Endothelial cell of umbilical vein (primary cell): Measurements from ENCODE around the gene DHRS2.
"Not testable (repeated sequence)": the region's sequence is repeated elsewhere in the genome, so short reads cannot be mapped to it uniquely, and the experiment has no call there.

ENCODE experiments used
- CTCF ChIP-seq, 2 donors: IDR thresholded peaks; 1 replicate in 1 of 2; 2 replicates in 1 of 2; pipeline ENCODE4 v1.5.1; 2011; ENCODE audit warnings: low read length in 2 of 2, mild to moderate bottlenecking in 2 of 2, moderate library complexity in 2 of 2, control low read depth in 1 of 2, inconsistent platforms in 1 of 2, low read depth in 1 of 2; ENCODE audit not compliant: insufficient read depth in 1 of 2; ENCODE audit errors: extremely low read depth in 1 of 2
- JUN ChIP-seq: IDR thresholded peaks from 2 replicates; pipeline ENCODE4 v1.6.1; 2011; ENCODE audit warnings: borderline replicate concordance, low read depth; ENCODE audit not compliant: insufficient read length, insufficient read depth
- POLR2A ChIP-seq: IDR thresholded peaks from 2 replicates; pipeline ENCODE4 v1.6.1; 2012; ENCODE audit warnings: low read depth, mild to moderate bottlenecking, control low read depth, low read length

DNA sequence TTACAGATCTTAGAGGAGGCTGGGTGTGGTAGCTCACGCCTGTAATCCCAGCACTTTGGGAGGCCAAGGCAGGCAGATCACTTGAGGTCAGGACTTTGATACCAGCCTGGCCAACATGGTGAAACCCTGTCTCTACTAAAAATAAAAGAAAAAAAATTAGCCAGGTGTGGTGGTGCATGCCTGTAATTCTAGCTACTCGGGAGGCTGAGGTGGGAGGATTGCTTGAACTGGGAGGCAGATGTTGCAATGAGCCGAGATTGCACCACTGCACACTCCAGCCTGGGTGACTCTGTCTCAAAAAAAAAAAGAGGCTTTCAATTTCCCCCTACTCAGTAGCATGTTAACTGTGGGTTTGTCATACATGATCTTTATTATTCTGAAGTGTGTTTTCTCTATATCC lies 42.0 kb upstream of the DHRS2 start:
- not testable (repeated sequence) for TF ChIP-seq CTCF (IDR thresholded peaks at IDR 0.05; ENCODE audit: extremely low read depth in 1 of 2, insufficient read depth in 1 of 2, low read depth in 1 of 2, low read length in 2 of 2); JUN; POLR2A
